GM12873 (cell line): Measurements from ENCODE around the gene SSTR1.

Source experiments
- TF ChIP-seq, protein P1 (sequence below): IDR thresholded peaks from 2 replicates; pipeline ENCODE4 v1.5.1; 2012; ENCODE audit warnings: low read depth, mild to moderate bottlenecking, moderate library complexity, low read length, control low read depth; ENCODE audit not compliant: insufficient read depth; ENCODE audit errors: missing control alignments

The SSTR1 gene

DNA sequence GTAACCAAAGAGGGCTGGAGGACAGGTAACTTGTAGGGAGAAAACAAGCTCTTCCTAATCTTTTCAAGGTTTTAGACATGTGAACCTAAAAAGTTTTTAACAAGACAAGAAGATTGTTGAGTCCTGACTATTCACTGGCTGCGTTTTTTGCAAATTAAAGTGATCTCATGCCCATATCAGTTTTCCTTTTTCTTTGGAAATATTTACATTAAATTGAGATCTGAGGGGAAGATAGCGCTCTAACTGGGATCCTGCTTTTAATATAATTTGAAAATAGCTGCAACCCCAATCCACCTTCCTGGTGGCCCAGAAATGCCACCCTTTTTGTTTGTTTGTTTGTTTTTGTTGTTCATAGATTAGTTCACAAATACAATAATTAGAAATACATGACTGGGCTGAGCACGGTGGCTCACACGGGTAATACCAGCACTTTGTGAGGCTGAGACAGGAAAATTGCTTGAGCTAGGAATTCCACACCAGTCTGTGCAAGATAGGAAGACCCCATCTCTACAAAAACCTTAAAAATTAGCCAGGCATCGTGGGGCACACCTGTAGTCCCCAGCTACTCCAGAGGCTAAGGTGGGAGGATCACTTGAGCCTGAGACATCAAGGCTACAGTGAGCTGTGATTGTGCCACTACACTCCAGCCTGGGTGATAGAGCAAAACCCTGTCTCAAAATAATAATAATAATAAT is 2.4 kb upstream of the SSTR1 start:
- TF ChIP-seq, protein P1, sequence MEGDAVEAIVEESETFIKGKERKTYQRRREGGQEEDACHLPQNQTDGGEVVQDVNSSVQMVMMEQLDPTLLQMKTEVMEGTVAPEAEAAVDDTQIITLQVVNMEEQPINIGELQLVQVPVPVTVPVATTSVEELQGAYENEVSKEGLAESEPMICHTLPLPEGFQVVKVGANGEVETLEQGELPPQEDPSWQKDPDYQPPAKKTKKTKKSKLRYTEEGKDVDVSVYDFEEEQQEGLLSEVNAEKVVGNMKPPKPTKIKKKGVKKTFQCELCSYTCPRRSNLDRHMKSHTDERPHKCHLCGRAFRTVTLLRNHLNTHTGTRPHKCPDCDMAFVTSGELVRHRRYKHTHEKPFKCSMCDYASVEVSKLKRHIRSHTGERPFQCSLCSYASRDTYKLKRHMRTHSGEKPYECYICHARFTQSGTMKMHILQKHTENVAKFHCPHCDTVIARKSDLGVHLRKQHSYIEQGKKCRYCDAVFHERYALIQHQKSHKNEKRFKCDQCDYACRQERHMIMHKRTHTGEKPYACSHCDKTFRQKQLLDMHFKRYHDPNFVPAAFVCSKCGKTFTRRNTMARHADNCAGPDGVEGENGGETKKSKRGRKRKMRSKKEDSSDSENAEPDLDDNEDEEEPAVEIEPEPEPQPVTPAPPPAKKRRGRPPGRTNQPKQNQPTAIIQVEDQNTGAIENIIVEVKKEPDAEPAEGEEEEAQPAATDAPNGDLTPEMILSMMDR, result no peak

DNA sequence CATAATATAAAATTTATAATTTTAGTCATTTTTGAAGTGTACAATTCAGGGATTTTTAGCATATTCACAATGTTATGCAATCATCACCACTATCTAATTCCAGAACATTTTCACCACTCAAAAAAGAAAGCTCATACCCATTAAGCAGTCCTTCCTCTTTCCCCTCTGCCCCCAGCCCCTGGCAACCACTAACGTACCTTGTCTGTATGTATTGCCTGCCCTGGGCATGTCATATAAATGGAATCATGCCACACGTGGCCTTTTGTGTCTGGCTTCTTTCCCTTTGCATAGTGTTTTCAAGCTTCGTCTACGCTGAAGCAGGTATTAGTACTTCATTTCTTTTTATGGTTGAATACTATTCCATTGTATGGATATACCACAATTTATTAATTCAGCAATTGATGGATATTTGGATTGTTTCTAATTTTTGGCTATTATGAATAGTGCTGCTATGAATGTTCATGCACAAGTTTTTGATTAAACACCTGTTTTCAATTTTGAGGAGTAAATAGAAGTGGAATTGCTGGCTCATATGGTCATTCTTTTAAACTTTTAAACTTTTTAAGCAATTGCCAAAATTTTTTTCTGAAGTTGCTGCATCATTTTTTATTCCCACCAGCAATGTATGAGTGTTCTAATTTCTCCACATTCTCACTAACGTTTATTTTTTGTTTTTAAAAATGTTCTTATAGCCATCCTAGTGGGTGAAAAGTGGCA is 1.6 kb upstream of the SSTR1 start:
- TF ChIP-seq, protein P1, result no peak

DNA sequence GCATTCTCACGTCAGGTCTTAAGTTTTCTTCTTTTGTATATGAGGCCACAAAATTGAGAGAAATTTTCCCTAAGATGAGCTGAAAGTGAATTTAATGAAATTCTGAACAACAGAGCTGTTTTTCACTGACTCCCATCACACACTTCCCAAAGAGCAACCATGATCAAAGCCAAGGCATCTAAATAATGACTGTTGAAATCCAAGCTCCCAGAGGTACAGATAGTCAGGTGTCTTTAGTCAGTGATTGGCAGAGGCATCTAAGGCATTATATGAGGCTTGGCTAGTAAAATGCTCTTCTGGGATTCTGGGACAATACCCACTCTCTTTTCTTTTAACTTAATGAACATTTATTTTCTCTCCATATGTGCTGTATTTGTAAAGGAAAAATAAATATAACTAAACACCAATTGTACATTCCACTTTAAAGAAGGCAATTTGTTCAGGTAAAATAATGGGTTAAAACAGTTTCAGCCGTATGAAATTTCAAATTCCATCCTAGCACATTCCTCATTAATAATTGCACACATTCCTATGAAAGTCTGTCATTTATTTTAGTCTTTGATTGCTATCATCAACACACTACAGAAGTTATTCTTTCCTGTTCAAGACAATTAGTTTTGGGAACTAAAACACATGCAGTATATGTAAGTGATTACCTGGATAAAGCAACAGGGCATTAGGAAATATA is 871 bp upstream of the SSTR1 start:
- TF ChIP-seq, protein P1, result no peak

DNA sequence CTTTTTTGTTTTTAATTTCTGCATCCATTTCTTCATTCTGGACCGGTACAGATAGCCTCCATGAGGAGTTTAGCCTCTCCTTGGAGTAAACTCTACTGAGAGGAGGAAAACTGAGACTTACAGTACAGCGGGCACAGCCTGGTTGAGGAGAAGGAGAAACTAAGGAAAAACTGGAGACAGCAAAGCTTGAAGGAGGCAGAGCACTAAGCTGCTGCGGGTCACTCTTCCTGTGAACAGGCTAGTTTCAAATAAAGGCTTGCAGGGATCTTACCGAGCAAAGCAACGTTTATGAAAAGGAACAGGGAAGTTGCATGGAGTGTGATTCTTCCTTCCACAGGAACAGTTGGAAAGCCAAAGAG is 348 bp upstream of the SSTR1 start:
- TF ChIP-seq, protein P1, result no peak

DNA sequence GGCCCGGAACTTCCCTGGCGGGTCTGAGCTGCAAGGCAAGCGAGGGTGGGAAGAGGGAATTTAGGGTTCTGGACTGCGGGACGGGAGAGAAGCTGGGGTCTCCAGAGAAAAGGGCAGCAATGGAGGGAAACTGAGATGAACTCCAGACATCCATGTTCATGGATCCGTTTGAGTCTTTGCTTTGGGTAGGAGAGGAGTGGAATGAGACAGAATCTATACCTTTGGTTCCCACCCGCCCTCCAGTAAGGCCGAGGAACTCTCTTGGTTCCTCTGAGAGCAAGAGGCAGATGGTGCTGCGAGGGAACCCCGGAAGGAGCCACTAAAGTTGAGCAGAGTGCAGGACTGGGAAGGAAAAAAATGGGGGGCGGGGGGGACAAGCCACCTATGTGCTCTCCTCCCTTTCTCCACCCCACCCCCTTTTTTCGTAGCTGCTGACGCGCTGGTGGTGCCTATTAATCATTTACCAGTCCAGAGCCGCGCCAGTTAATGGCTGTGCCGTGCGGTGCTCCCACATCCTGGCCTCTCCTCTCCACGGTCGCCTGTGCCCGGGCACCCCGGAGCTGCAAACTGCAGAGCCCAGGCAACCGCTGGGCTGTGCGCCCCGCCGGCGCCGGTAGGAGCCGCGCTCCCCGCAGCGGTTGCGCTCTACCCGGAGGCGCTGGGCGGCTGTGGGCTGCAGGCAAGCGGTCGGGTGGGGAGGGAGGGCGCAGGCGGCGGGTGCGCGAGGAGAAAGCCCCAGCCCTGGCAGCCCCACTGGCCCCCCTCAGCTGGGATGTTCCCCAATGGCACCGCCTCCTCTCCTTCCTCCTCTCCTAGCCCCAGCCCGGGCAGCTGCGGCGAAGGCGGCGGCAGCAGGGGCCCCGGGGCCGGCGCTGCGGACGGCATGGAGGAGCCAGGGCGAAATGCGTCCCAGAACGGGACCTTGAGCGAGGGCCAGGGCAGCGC is 1.2 kb downstream of the SSTR1 start:
- TF ChIP-seq, protein P1, result no peak

DNA sequence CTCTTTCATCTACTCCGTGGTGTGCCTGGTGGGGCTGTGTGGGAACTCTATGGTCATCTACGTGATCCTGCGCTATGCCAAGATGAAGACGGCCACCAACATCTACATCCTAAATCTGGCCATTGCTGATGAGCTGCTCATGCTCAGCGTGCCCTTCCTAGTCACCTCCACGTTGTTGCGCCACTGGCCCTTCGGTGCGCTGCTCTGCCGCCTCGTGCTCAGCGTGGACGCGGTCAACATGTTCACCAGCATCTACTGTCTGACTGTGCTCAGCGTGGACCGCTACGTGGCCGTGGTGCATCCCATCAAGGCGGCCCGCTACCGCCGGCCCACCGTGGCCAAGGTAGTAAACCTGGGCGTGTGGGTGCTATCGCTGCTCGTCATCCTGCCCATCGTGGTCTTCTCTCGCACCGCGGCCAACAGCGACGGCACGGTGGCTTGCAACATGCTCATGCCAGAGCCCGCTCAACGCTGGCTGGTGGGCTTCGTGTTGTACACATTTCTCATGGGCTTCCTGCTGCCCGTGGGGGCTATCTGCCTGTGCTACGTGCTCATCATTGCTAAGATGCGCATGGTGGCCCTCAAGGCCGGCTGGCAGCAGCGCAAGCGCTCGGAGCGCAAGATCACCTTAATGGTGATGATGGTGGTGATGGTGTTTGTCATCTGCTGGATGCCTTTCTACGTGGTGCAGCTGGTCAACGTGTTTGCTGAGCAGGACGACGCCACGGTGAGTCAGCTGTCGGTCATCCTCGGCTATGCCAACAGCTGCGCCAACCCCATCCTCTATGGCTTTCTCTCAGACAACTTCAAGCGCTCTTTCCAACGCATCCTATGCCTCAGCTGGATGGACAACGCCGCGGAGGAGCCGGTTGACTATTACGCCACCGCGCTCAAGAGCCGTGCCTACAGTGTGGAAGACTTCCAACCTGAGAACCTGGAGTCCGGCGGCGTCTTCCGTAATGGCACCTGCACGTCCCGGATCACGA is 2.2 kb downstream of the SSTR1 start:
- TF ChIP-seq, protein P1, result no peak
